GM10847 (cell line): Measurements from ENCODE around the gene PPM1H.

Source experiments
- POLR2A ChIP-seq: IDR thresholded peaks from 2 replicates; pipeline ENCODE4 v1.6.1; 2011; ENCODE audit not compliant: insufficient read length; ENCODE audit errors: extremely low read depth

Gene PPM1H

DNA sequence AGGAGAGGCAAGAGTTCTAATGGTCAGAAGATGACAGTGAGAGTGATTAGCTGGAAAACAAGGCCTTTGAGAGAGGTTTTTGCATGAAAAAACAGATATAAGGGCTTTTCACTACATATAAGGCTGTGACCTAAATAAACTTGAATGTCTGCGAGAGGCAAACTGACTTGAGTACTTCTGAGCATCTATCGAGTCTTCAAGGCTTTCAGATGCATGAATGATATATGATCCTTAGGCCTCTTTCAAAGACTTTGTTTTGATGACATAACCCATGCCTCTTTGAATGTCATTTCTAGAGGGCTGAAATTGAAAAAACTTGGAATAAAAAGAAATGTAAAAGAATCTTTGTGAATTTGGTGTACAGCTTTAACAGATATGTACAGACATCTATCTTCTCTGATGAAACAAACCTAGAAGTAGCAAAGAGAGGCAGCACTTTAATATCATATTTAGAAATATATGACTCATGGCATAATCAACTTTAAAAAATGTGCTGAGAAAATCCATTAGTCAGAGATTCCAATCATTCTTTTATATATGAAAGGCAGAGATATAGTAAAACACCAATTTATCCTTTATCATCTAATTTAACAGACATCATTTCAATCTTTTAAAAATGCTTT, 72.6 kb downstream of the PPM1H start:
- no peak for TF ChIP-seq POLR2A

DNA sequence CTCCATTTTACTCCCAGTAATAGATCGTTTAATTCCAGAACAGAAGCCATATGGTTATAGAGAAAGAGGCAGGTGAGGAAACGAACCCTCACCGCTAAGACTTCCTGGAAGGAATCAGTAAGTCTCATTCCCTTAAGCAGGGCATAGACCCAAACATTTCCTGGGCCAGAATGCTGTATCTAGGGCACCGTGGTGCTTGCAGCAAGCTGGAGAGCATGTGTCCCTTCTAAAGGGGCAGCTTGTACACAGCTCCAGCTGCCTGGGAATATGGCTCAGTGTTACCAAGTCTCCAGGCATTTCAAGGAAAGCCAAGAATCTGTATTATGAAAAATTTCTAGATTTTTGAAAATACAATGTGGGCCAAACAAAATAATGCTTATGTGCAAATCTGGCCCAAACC, 73.4 kb downstream of the PPM1H start:
- TF ChIP-seq POLR2A = no peak

DNA sequence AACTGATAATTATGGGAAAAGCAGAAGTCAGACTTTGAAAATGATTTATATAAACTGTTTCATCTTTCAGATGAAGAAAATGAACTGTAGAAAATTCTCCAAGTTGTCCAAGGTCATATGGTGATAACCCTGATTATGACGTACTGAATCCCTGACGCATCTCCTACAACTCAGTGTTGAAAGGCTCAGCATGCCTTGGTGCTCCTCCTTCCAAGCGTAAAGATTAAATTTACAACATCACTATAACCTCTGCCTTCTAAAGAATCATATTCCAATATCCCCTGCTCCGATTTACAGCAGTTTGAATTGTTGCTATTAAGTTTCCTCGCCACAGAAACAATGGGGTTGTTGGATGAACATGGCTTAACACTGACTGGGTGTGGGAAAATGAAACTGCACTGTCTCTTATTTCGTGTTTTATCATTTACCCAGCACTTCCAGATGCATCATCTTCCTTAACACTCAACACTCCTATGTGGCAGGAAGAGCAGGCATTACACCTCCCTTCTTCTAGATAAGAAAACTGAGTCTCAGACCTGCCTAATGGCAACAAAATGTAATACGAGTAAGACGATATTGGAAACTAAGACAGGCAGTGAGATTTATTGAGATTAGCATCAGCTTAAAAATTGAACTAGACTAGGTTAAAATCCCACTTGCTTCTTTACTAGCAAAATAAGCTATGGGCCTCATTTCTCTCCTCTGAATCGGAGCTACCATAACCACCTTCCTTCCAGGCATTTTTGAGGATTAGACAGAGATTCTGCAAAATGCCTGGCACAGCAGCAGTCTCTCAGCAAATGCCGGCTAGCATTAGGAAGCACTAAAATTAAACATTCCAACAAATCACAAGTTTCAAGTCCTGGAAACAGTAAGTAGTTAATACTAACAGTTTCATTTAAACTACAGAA, 74.2 kb downstream of the PPM1H start:
- no peak for TF ChIP-seq POLR2A

DNA sequence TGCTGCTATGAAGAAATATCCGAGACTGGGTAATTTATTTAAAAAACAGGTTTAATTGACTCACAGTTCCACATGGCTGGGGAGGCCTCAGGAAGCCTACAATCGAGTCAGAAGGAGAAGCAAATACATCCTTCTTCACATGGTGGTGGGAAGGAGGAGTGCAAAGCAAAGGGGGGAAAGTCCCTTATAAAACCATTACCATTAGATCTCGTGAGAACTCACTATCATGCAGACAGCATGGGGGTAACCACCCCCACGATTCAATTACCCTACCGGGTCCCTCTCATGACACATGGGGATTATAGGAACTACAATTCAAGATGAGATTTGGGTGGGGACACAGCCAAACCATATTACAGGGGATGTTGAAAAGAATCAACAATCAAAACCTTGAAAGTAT, 74.9 kb downstream of the PPM1H start:
- no peak for TF ChIP-seq POLR2A

DNA sequence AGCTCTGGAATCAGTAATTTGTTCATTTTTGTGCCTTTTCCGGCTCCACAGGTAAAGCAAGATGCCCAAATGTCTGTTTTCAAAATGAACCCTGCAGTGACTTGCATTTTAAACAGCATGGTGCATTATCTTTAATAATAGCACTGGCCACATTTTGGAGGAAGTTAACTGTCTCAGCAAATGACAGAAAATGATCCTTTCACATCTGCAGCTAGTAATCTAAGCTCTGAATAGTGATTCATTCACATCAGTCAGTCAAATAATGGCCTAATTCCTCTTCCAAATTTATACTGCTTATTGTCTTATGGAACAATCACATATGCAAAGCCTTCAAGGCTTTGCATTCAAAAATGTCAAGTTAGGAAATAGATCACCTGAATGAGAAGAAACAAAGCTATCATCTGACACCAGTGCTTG, 75.6 kb downstream of the PPM1H start:
- TF ChIP-seq POLR2A = no peak

DNA sequence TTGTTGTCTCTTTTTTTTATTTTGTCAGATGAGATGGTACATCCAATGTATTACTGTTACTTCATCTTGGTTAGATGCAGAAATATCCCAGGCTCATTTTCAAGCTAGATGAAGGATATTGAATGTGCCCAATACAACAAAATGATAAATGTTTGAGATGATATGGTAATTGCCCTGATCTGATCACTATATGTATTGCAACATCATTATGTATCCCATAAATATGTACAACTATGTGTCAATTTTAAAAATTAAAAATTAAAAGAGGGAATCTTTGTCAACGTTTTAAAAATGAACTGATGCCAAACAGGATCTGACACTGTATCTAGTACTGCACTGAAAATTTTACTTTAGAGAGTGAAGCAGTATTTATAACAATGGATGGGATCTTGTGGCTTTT, 78.5 kb downstream of the PPM1H start:
- TF ChIP-seq POLR2A = no peak

DNA sequence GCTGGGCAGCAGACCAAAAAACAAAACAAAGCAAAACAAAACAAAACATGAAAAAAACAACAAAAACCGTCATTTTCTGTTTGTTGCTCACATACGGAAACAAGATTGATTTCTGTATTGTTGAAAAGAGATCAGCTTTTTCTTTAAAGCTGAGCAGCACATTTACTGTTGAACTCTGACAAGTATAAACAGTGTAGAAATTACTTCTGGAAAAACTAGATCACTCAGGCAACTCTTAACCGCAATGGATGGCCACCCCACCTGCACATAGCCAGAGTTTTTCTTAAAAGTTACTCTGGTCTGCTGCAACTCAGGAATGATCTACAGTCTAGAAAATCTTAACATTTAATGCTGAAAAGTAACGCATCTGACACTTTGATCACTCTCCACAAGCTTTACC, 80.9 kb downstream of the PPM1H start:
- no peak for TF ChIP-seq POLR2A

DNA sequence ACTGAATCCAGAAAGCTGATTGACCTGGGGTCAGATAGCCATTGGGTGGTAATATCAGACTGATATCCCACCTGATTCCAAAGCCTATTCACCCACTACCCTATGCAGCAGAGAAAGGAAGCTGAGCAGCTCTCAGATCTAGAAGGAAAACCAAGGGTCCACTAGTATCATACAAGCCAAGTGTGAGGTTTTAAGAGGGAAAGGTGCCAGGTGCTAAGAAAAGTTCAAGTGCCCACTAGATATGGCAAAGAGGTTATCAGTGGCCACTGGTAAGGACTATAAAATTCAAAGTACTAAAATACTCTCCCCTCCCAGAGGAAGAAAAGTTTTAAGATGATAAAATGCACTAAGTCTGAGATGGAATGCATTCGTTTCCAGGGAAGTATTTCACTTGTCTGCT, 85.6 kb downstream of the PPM1H start:
- TF ChIP-seq POLR2A = no peak

DNA sequence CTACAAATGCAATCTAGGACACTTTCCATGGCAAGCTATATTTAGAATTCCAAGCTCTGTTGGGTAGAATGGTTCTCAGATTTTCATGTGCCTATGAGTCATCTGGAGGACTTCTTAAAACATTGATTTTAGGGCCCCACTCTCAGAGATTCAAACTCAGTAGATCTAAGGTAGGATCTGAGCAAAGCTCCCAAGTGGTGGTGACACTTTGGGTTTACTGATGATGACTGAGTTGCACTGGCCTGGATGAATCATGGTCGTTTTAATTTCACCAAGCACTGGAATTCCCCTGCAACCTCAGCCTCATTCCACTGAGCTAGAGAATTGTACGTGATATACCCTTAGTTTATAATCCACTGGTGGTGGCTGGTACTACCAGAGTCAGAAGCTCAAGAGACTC, 86.5 kb downstream of the PPM1H start:
- TF ChIP-seq POLR2A = no peak

DNA sequence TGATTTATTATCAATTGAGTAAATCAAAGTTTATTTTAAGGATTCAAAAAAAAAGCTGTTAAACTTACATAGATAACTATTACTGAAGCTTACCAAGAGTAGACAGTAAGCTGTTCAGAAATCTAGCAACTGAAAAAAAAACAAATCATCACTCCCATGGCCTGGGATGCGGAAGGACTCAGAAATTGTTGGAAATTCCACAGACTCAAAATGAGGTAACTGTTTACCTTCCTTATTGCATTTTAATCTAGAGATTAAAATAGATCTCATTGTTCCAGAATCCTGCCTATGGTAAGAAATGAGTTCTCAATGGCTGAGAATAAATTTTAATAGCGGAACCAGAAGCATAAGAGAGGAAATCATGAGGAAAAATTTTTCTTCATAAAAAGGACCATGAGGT, 87.2 kb downstream of the PPM1H start:
- no peak for TF ChIP-seq POLR2A

DNA sequence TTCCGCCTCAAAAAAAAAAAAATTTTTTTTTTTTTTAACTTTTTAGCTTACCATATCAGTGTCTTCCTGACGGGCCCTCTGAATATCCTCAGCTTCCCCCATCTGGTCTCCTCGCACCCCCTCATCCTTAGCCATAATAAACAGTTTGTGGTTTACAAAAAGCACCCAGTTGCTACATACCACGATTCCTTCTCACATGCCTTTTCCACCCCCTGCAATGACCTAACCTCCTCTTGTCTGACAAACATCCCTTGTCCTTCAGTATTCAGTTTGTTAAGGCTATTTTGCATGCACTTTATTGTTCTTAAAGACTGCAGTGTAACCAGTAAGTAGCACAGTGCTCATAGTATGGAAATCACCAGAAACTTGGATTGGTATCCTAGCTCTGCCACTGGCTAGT, 88.5 kb downstream of the PPM1H start:
- TF ChIP-seq POLR2A = no peak

DNA sequence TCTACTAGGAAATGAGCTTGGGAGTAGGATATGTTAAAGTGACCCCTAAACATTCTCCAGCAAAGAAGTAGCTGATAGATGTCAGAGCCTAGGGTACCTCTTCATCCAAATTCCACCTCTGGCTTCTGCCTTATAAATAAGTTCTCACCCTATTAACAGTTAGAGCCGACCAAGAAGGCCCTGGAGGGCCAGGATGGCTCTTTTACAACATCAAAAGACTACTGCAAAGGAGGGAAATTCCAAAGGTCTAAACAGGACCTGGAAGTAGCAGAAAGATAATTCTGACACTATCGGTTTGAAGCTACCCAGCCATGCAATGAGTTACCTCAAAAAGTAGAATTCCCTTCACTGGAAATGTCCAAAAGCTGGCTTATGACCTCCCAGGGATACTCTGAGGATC, 90.0 kb downstream of the PPM1H start:
- no peak for TF ChIP-seq POLR2A

DNA sequence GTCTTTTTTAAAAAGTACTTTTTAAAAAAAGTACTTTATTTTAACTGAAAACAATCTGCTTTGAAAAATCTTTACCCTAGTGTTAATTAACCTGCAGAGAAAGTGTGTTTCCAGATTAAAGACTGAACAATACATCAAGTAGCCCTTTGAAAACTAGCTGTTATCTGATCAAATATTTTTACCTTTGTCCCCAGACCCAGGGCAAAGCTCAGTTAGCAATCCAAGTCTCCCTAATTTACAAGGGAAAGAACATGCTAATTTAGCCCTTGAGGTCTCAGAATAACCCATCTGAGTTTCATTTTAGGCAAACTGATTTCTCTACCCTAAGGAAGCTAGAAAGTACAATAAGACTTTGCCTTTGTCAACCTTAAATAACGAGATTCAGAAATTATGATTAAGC, 91.2 kb downstream of the PPM1H start:
- TF ChIP-seq POLR2A = no peak

DNA sequence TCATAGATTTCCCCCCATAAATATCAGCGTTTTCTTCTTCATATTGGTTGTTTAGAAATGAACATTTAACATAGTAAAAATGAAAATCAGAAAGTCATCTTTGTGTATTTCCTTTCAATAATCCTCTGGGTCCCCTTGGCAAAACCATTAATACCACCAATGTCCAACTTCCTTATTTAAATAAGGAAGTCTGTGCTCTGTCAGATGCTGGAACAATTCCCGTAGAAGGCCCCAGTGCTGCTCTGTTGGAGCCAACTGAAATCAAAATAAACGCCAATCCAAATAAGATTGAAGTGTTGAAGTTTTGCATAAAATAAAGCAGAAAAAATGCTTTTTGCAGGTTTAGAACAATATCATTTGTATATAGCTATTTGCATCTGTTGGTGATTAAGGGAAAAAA, 93.1 kb downstream of the PPM1H start:
- no peak for TF ChIP-seq POLR2A

DNA sequence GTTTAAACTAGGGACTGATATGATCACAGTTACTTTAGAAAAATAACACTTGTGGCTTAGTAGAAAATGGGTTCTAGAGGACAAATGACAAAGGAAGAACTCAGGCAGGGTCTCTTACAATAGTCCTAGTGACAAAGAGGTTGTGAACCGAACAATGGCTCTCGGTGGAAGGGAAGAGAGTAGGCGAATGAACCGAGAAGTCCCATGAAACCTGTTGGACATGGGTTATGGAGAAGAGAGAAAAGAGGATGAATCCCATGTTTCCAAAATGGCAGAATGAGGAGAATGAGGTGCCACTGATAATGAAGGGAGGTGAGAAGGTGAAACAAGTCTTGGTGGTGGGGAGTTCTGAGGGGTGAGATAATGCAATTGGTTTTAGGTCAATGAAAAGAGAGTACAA, 94.1 kb downstream of the PPM1H start:
- TF ChIP-seq POLR2A = no peak

DNA sequence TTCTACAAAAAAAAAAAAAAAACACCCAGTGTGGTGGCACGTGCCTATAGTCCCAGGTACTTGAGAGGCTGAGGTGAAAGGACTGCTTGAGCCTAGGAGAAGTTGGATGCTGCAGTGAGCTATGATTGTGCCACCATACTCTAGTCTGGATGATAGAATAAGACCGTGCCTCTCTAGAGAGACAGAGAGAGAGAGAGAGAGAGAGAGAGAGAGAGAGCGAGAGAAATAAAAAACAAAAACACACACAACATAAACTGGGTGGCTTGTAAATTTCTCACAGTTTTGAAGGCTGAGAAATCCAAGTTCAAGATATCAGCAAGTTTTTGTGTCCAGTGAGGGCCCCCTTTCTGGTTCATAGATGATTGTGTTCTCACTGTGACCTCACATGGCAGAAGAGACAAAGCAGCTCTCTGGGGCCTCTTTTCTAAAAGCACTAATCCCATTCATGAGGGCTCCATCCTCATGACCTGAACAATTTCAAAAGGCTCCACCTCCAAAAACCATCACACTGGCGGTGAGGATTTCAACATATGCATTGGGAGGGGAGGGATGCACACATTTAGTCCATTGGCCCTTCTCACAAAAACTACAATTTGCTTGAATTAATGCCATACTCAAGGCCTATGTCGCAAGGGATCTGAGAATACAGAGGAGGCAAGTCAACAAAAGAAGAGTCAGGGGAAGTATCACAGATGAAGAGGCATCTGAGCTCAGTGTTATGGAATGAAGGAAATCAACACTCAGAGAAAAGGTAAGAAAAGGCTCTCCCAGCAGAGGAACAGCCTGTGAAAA, 94.9 kb downstream of the PPM1H start:
- no peak for TF ChIP-seq POLR2A
